Measurements from ENCODE around the gene GNAL.

The GNAL gene

GRCh38 chr18:11884396-11885030 lies 195.4 kb downstream of the GNAL start:
- Histone ChIP-seq H3K4me3 (ENCODE audit: low read depth, low read length) (no peak overlapping the region), H3K27ac (no peak overlapping the region), H3K9ac (no peak overlapping the region), H3K79me2 (no peaks in the 10 kb centered on the region), H2AFZ (no peak overlapping the region), H3K9me3 (ENCODE audit: control insufficient read depth, low read length) (no peaks in the 10 kb centered on the region), H3K4me1 (peaks cover 8% of the 10 kb centered on the region), H3K36me3 (ENCODE audit: control insufficient read depth, insufficient read depth, low read length) (no peaks in the 10 kb centered on the region), H3K4me2 (ENCODE audit: low read length) (no peak overlapping the region), H3K27me3 (ENCODE audit: control insufficient read depth, insufficient read depth, low read length) (no peaks in the 10 kb centered on the region)
- TF ChIP-seq, protein P1, sequence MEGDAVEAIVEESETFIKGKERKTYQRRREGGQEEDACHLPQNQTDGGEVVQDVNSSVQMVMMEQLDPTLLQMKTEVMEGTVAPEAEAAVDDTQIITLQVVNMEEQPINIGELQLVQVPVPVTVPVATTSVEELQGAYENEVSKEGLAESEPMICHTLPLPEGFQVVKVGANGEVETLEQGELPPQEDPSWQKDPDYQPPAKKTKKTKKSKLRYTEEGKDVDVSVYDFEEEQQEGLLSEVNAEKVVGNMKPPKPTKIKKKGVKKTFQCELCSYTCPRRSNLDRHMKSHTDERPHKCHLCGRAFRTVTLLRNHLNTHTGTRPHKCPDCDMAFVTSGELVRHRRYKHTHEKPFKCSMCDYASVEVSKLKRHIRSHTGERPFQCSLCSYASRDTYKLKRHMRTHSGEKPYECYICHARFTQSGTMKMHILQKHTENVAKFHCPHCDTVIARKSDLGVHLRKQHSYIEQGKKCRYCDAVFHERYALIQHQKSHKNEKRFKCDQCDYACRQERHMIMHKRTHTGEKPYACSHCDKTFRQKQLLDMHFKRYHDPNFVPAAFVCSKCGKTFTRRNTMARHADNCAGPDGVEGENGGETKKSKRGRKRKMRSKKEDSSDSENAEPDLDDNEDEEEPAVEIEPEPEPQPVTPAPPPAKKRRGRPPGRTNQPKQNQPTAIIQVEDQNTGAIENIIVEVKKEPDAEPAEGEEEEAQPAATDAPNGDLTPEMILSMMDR (IDR thresholded peaks at IDR 0.05), result no peak

DNA sequence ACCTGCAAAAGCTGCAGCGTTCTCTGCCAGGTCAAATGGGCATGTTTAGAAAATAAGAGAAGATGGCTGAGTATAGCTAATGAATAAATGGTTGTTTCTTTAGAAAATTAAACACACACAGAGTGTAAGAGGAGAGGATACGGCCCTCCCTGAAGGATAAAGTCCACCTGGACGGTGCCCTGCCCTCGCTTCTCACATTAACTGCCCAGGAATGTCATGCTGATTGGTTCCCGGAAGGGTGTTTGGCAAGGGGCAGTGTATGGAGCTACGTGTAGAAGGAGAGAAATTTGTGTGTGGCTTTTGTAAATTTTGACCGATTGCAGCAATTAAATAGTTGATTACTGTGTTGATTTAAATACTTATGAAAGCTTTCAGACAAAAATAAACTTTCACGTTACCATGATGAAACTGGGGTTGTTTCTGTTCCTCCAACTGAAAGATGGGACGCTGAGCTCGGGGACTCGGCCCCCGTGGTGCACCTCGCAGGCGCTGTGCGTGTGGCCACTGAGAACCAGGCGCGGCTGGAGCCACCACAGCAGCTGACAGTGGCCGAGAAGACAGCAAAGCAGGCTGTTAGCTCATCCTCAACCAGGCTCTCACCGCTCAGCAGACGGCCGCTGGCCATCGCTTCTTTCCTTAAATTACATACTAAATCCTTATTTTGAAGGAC lies 196.3 kb downstream of the GNAL start:
- H3K4me3 ChIP-seq (ENCODE audit: low read depth, low read length), result no peak overlapping the region
- no peak overlapping the region for H3K4me2 ChIP-seq (ENCODE audit: low read length)
- no peak overlapping the region for H3K9ac ChIP-seq
- no peaks in the 10 kb centered on the region for H3K27me3 ChIP-seq (ENCODE audit: control insufficient read depth, insufficient read depth, low read length)
- H3K36me3 ChIP-seq (ENCODE audit: control insufficient read depth, insufficient read depth, low read length), result no peaks in the 10 kb centered on the region
- no peak overlapping the region for H2AFZ ChIP-seq
- H3K4me1 ChIP-seq, result peaks cover 8% of the 10 kb centered on the region
- TF ChIP-seq, protein P1 (IDR thresholded peaks at IDR 0.05), result no peak
- H3K27ac ChIP-seq, result no peak overlapping the region
- H3K79me2 ChIP-seq, result no peaks in the 10 kb centered on the region
- H3K9me3 ChIP-seq (ENCODE audit: control insufficient read depth, low read length), result no peaks in the 10 kb centered on the region

GRCh38 chr18:11886577-11887110 lies 197.6 kb downstream of the GNAL start:
- Histone ChIP-seq H3K4me2 (ENCODE audit: low read length) (no peak overlapping the region), H3K9ac (no peak overlapping the region), H3K36me3 (ENCODE audit: control insufficient read depth, insufficient read depth, low read length) (no peaks in the 10 kb centered on the region), H3K27ac (no peak overlapping the region), H3K4me3 (ENCODE audit: low read depth, low read length) (no peak overlapping the region), H2AFZ (no peak overlapping the region), H3K4me1 (peaks cover 8% of the 10 kb centered on the region), H3K27me3 (ENCODE audit: control insufficient read depth, insufficient read depth, low read length) (no peaks in the 10 kb centered on the region), H3K79me2 (no peaks in the 10 kb centered on the region), H3K9me3 (ENCODE audit: control insufficient read depth, low read length) (no peaks in the 10 kb centered on the region)
- TF ChIP-seq, protein P1 (IDR thresholded peaks at IDR 0.05), result no peak

GRCh38 chr18:11887328-11888128 lies 198.5 kb downstream of the GNAL start:
- H3K27ac ChIP-seq, result no peak overlapping the region
- H3K36me3 ChIP-seq (ENCODE audit: control insufficient read depth, insufficient read depth, low read length), result no peaks in the 10 kb centered on the region
- no peak overlapping the region for H2AFZ ChIP-seq
- no peak overlapping the region for H3K4me2 ChIP-seq (ENCODE audit: low read length)
- no peaks in the 10 kb centered on the region for H3K27me3 ChIP-seq (ENCODE audit: control insufficient read depth, insufficient read depth, low read length)
- H3K9me3 ChIP-seq (ENCODE audit: control insufficient read depth, low read length), result no peaks in the 10 kb centered on the region
- H3K9ac ChIP-seq, result no peak overlapping the region
- no peaks in the 10 kb centered on the region for H3K79me2 ChIP-seq
- H3K4me1 ChIP-seq, result peaks cover 8% of the 10 kb centered on the region
- H3K4me3 ChIP-seq (ENCODE audit: low read depth, low read length), result no peak overlapping the region
- TF ChIP-seq, protein P1 (IDR thresholded peaks at IDR 0.05), result no peak
